ENCODE measurements around the gene GRIN1. TPM values are rescaled to one million over a fixed set of nuclear protein-coding genes. Genes with fewer than 3 reads are reported as not detected.

Gene GRIN1
- total RNA-seq, 4 donors from 2014 or later = not detected

GRCh38 chr9:137113385-137114159 lies 25.4 kb upstream of the GRIN1 start:
- TF ChIP-seq, protein P1, sequence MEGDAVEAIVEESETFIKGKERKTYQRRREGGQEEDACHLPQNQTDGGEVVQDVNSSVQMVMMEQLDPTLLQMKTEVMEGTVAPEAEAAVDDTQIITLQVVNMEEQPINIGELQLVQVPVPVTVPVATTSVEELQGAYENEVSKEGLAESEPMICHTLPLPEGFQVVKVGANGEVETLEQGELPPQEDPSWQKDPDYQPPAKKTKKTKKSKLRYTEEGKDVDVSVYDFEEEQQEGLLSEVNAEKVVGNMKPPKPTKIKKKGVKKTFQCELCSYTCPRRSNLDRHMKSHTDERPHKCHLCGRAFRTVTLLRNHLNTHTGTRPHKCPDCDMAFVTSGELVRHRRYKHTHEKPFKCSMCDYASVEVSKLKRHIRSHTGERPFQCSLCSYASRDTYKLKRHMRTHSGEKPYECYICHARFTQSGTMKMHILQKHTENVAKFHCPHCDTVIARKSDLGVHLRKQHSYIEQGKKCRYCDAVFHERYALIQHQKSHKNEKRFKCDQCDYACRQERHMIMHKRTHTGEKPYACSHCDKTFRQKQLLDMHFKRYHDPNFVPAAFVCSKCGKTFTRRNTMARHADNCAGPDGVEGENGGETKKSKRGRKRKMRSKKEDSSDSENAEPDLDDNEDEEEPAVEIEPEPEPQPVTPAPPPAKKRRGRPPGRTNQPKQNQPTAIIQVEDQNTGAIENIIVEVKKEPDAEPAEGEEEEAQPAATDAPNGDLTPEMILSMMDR (IDR thresholded peaks at IDR 0.05; ENCODE audit: low read depth) = no peak

DNA sequence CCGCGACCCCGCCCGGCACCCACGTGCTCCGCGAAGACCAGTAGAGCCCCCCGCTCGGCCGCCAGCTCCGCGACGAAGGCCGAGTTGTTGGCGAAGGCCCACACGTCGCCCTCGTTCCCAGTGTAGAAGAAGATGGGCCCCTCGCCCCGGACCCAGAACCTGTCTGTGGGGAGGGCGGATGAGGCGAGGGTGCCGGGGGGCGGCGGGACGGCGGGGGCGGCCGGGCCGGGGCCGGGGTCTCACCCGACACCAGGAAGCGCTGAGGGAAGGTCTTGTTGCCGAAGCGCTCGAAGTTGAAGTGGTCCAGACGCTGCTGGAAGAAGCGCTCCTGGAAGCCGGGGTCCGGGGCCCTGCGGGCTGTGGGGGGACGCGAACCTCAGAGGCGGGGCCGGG lies 24.7 kb upstream of the GRIN1 start:
- TF ChIP-seq, protein P1 (IDR thresholded peaks at IDR 0.05; ENCODE audit: low read depth) = no peak

- TF ChIP-seq, protein P1 (IDR thresholded peaks at IDR 0.05; ENCODE audit: low read depth) = no peak
These were observed 24.2 kb upstream of the GRIN1 start, which contains the start of gene DPP7 for GRCh38 chr9:137114613-137115393. TSS of gene DPP7 (minus strand) at chr9:137114733. CDS start at chr9:137114713, 20 bp downstream.

GRCh38 chr9:137115394-137116026 lies 23.4 kb upstream of the GRIN1 start:
- TF ChIP-seq, protein P1 (IDR thresholded peaks at IDR 0.05; ENCODE audit: low read depth) = no peak

DNA sequence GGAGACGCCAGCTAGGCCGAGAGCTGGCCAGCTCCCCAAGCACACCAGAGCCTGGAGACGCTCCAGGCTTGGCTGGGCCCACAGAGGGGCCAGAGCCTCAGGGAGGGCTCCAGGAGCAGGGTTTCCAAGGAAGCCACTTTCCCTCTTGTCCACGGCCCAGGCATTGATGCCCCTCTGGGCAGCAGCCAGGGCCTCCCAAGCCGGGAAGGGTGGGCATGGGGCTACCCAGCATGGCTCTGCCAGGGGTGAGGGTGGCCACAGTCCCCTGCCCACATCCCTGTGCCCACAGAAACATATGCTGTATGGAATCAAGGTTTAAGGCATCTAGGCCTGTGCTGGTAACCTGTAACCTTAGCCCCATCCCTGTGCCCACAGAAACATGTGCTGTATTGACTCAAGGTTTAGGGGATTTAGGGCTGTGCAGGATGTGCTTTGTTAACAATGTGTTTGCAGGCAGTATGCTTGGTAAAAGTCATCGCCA lies 22.9 kb upstream of the GRIN1 start:
- TF ChIP-seq, protein P1 (IDR thresholded peaks at IDR 0.05; ENCODE audit: low read depth) = no peak

DNA sequence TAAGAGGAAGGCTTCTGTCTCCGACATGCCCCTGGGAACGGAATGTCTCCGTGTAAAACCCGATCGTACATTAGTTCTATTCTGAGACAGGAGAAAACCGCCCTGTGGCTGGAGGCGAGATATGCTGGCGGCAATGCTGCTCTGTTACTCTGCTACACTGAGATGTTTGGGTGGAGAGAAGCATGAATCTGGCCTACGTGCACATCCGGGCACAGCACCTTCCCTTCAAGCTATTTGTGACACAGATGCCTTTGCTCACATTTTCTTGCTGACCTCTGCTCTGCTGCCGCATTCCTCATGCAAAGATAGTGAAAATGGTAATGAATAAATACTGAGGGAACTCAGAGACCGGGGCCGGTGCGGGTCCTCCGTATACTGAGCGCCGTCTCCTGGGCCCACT lies 22.2 kb upstream of the GRIN1 start:
- TF ChIP-seq, protein P1 (IDR thresholded peaks at IDR 0.05; ENCODE audit: low read depth) = no peak

All from subcutaneous adipose tissue (tissue), 4 donors.